HepG2 (cell line): Measurements from ENCODE around the gene DALRD3. TPM values are rescaled to one million over a fixed set of nuclear protein-coding genes. Genes with fewer than 3 reads are reported as not detected.

Experiments used
- ATAC-seq: fragments of 200-7000 bp; cut with Tn5 transposase; 3 replicates; pipeline ENCODE4 v1.9.1; 2020; ENCODE audit warnings: mild to moderate bottlenecking, moderate library complexity
- BruUV-seq: library from RNA; stranded (reverse); fragments of 400-500 nt; replicated peaks from 2 replicates; lab custom pipeline; 2021; lab: Mats Ljungman, UMichigan
- CTCF ChIA-PET: fragments of 300-600 bp; formaldehyde crosslinking; extraction: SDS; loops from one replicate; lab custom pipeline; 2021; ENCODE audit warnings: low total read pairs, inconsistent platforms, low intra/inter-chr PET ratio; lab: Yijun Ruan, JAX
- POLR2A ChIA-PET: fragments of 350-600 bp; sonication (Branson Sonifier 250); formaldehyde crosslinking; loops from one replicate; lab custom pipeline; 2020; ENCODE audit warnings: antibody characterized with exemption, inconsistent platforms; lab: Yijun Ruan, JAX
- DNase-seq: peaks from one replicate; pipeline ENCODE4 v3.0.0-alpha.2; 2015; ENCODE audit warnings: low spot score
- FAIRE-seq: peaks from 3 replicates; lab custom pipeline; 2011; peaks lifted over from hg19 to GRCh38; lab: Jason Lieb, UNC
- H2AFZ ChIP-seq: one replicate; pipeline ENCODE4 v1.6.1; 2011; ENCODE audit warnings: low read length, inconsistent platforms
- H3K27ac ChIP-seq: fragments of 300-600 bp; 3 replicates; pipeline ENCODE4 v1.8.0; 2011; ENCODE audit warnings: mixed run types, mild to moderate bottlenecking, mixed read lengths, low read length, inconsistent platforms; ENCODE audit not compliant: insufficient read depth; ENCODE audit errors: extremely low read length
- H3K27me3 ChIP-seq, 2 experiments: fragments of 200-600 bp in 1 of 2; 2 replicates in 1 of 2; 3 replicates in 1 of 2; pipeline versions ENCODE4 v1.6.0 to v1.8.0; 2011; ENCODE audit warnings: low read length in 2 of 2, mild to moderate bottlenecking in 2 of 2, moderate library complexity in 2 of 2, inconsistent platforms in 1 of 2; ENCODE audit not compliant: insufficient read depth in 2 of 2, control insufficient read depth in 1 of 2
- H3K36me3 ChIP-seq, 2 experiments: fragments of 200-600 bp in 1 of 2; replicated peaks in 1 of 2; 2 replicates in 1 of 2; 3 replicates in 1 of 2; pipeline versions ENCODE4 v1.5.1 to v1.8.0; 2011; ENCODE audit warnings: low read length in 2 of 2, inconsistent platforms in 1 of 2; ENCODE audit not compliant: insufficient read depth in 2 of 2, control insufficient read depth in 1 of 2
- H3K4me1 ChIP-seq: 2 replicates; pipeline ENCODE4 v1.5.1; 2012; ENCODE audit warnings: low read length, inconsistent platforms; ENCODE audit not compliant: insufficient read depth
- H3K4me2 ChIP-seq: 2 replicates; pipeline ENCODE4 v1.6.0; 2011; ENCODE audit warnings: low read depth, low read length, inconsistent platforms
- H3K4me3 ChIP-seq, 3 experiments: fragments of 200-600 bp in 1 of 3; sonication (generic), shearing (Covaris generic) in 1 of 3; replicated peaks in 1 of 3; 2 replicates each; pipeline ENCODE4 v1.5.1; 2011 to 2016; ENCODE audit warnings: low read length in 3 of 3, inconsistent platforms in 2 of 3, low read depth in 2 of 3, mild to moderate bottlenecking in 2 of 3, control low read depth in 1 of 3, mixed read lengths in 1 of 3; ENCODE audit not compliant: insufficient read depth in 1 of 3
- H3K79me2 ChIP-seq: one replicate; pipeline ENCODE4 v1.6.1; 2011; ENCODE audit warnings: low read length, inconsistent platforms; ENCODE audit not compliant: insufficient read depth
- H3K9ac ChIP-seq: 2 replicates; pipeline ENCODE4 v1.6.0; 2011; ENCODE audit warnings: mild to moderate bottlenecking, low read depth, low read length, inconsistent platforms; ENCODE audit not compliant: insufficient read depth
- H3K9me3 ChIP-seq: 2 replicates; pipeline ENCODE4 v1.5.1; 2012; ENCODE audit warnings: mild to moderate bottlenecking, low read length
- H4K20me1 ChIP-seq: 2 replicates; pipeline ENCODE4 v1.6.0; 2011; ENCODE audit warnings: inconsistent platforms, mild to moderate bottlenecking, low read length, moderate library complexity; ENCODE audit not compliant: insufficient read depth
- ATF3 ChIP-seq: sonication (generic); formaldehyde crosslinking; IDR thresholded peaks from 2 replicates; pipeline ENCODE4 v1.4.0; 2020; ENCODE audit warnings: missing genetic modification reagents
- CBX5 ChIP-seq: sonication (generic); formaldehyde crosslinking; IDR thresholded peaks from 2 replicates; pipeline ENCODE4 v1.4.0; 2020; ENCODE audit warnings: missing genetic modification reagents, borderline replicate concordance
- CC2D1A ChIP-seq: sonication (generic); formaldehyde crosslinking; IDR thresholded peaks from 2 replicates; pipeline ENCODE4 v1.8.1; 2023; ENCODE audit warnings: mild to moderate bottlenecking, missing genetic modification reagents
- DMAP1 ChIP-seq: IDR thresholded peaks from 2 replicates; pipeline ENCODE4 v1.6.1; 2016
- GZF1 ChIP-seq: sonication (generic); formaldehyde crosslinking; IDR thresholded peaks from 2 replicates; pipeline ENCODE4 v1.5.1; 2020; ENCODE audit warnings: mild to moderate bottlenecking, missing genetic modification reagents
- HIVEP1 ChIP-seq: sonication (generic); formaldehyde crosslinking; IDR thresholded peaks from 2 replicates; pipeline ENCODE4 v1.4.0; 2020; ENCODE audit warnings: mild to moderate bottlenecking, missing genetic modification reagents
- HNRNPL ChIP-seq: fragments of 200-400 bp; formaldehyde crosslinking; IDR thresholded peaks from 2 replicates; pipeline ENCODE4 v1.6.1; 2017; ENCODE audit warnings: mild to moderate bottlenecking, low read depth, low read length
- HOXD1 ChIP-seq: sonication (generic); formaldehyde crosslinking; IDR thresholded peaks from 2 replicates; pipeline ENCODE4 v1.5.0; 2020; ENCODE audit warnings: missing genetic modification reagents
- KDM4B ChIP-seq: sonication (generic); formaldehyde crosslinking; IDR thresholded peaks from 2 replicates; pipeline ENCODE4 v1.4.0; 2020; ENCODE audit warnings: missing genetic modification reagents
- KLF9 ChIP-seq: IDR thresholded peaks from 2 replicates; pipeline ENCODE4 v1.6.1; 2016; ENCODE audit warnings: low read depth
- LCORL ChIP-seq, 2 experiments: fragments of 450-650 bp in 1 of 2; sonication (generic) in 1 of 2; formaldehyde crosslinking in 1 of 2; IDR thresholded peaks; 2 replicates each; pipeline versions ENCODE4 v1.5.0 to v1.6.1; 2017 to 2020; ENCODE audit warnings: antibody characterized with exemption in 1 of 2, missing genetic modification reagents in 1 of 2
- MXI1 ChIP-seq: IDR thresholded peaks from 3 replicates; pipeline ENCODE4 v1.6.1; 2012; ENCODE audit warnings: low read depth, low read length, inconsistent platforms, borderline replicate concordance
- POLR2A ChIP-seq, 2 experiments: IDR thresholded peaks; 2 replicates each; pipeline ENCODE4 v1.6.1; 2011; ENCODE audit warnings: low read depth in 2 of 2, low read length in 2 of 2, mild to moderate bottlenecking in 1 of 2, moderate library complexity in 1 of 2; ENCODE audit not compliant: insufficient read depth in 1 of 2
- POLR2G ChIP-seq: fragments of 200-400 bp; formaldehyde crosslinking; IDR thresholded peaks from 2 replicates; pipeline ENCODE4 v1.6.1; 2018; ENCODE audit warnings: mild to moderate bottlenecking, low read depth, low read length, moderate library complexity
- SALL1 ChIP-seq: sonication (generic); formaldehyde crosslinking; IDR thresholded peaks from 2 replicates; pipeline ENCODE4 v1.8.0; 2022; ENCODE audit warnings: mild to moderate bottlenecking, missing genetic modification reagents
- SALL2 ChIP-seq: sonication (generic); formaldehyde crosslinking; IDR thresholded peaks from 2 replicates; pipeline ENCODE4 v1.8.1; 2023; ENCODE audit warnings: mild to moderate bottlenecking, missing genetic modification reagents, inconsistent platforms
- SPEN ChIP-seq: sonication (generic); formaldehyde crosslinking; IDR thresholded peaks from 2 replicates; pipeline ENCODE4 v1.5.1; 2020; ENCODE audit warnings: low read depth, mild to moderate bottlenecking, missing genetic modification reagents
- SRSF1 ChIP-seq: fragments of 200-400 bp; formaldehyde crosslinking; optimal IDR thresholded peaks from 2 replicates; pipeline ENCODE3; 2017; ENCODE audit warnings: mild to moderate bottlenecking, low read depth, low read length, moderate library complexity
- TEAD3 ChIP-seq: optimal IDR thresholded peaks from 2 replicates; pipeline ENCODE3; 2016; ENCODE audit warnings: borderline replicate concordance
- TOE1 ChIP-seq: sonication (generic); formaldehyde crosslinking; IDR thresholded peaks from 2 replicates; pipeline ENCODE4 v1.4.0; 2020; ENCODE audit warnings: mild to moderate bottlenecking, missing genetic modification reagents
- ZNF224 ChIP-seq: sonication (generic); formaldehyde crosslinking; IDR thresholded peaks from 2 replicates; pipeline ENCODE4 v1.5.0; 2020; ENCODE audit warnings: mild to moderate bottlenecking, missing genetic modification reagents
- ZNF44 ChIP-seq: sonication (generic); formaldehyde crosslinking; IDR thresholded peaks from 2 replicates; pipeline ENCODE4 v1.5.1; 2020; ENCODE audit warnings: mild to moderate bottlenecking, missing genetic modification reagents
- ZNF460 ChIP-seq: sonication (generic); formaldehyde crosslinking; IDR thresholded peaks from 2 replicates; pipeline ENCODE4 v1.5.1; 2020; ENCODE audit warnings: missing genetic modification reagents, mild to moderate bottlenecking, borderline replicate concordance
- ZNF766 ChIP-seq: sonication (generic); formaldehyde crosslinking; IDR thresholded peaks from 2 replicates; pipeline ENCODE4 v1.5.0; 2020; ENCODE audit warnings: missing genetic modification reagents, borderline replicate concordance
- ZSCAN21 ChIP-seq: sonication (generic); formaldehyde crosslinking; IDR thresholded peaks from 2 replicates; pipeline ENCODE4 v1.8.0; 2022; ENCODE audit warnings: mild to moderate bottlenecking, missing genetic modification reagents, moderate library complexity, borderline replicate concordance
- ZSCAN30 ChIP-seq: sonication (generic); formaldehyde crosslinking; IDR thresholded peaks from 2 replicates; pipeline ENCODE4 v1.5.0; 2020; ENCODE audit warnings: mild to moderate bottlenecking, missing genetic modification reagents
- WGBS: methylation state at CpG from one replicate; pipeline ENCODE4 v1.1.6; 2017; ENCODE audit warnings: low lambda C conversion rate; 5-methylcytosine and 5-hydroxymethylcytosine counted together
- in situ Hi-C: cut with HindIII; loops from 2 replicates; pipeline ENCODE4 v1.10.0; 2017; ENCODE audit warnings: low pct_unique_long_range_greater_than_20kb; ENCODE audit not compliant: extremely low pct_ligation_motif_present
- intact Hi-C: fragments of 100-400 bp; cut with micrococcal nuclease; formaldehyde crosslinking; loops from one replicate; pipeline ENCODE4 v1.10.0; 2022; ENCODE audit not compliant: unreplicated experiment
- polyA plus RNA-seq, 8 experiments: library from polyadenylated mRNA; depleted of rRNA in 3 of 8; stranded (reverse) in 7 of 8; unstranded in 1 of 8; fragments of >200 nt; fragmentation: Illumina TruSeq in 4 of 8; extraction: Trizol in 4 of 8; gene quantifications; 2 replicates each; pipeline versions ENCODE4 v1.2.1 to v1.2.3, GENCODE V29; 2011 to 2016; ENCODE audit warnings: low read depth in 4 of 8, missing spikeins in 1 of 8, mixed read lengths in 1 of 8; ENCODE audit not compliant: insufficient read depth in 1 of 8
- total RNA-seq, 5 experiments: library from RNA; depleted of rRNA; stranded (reverse); fragments of >200 nt; fragmentation: Illumina TruSeq; extraction: Trizol; gene quantifications; 2 replicates each; pipeline ENCODE4 v1.2.3, GENCODE V29; 2016; ENCODE audit warnings: low read depth in 1 of 5
- TF ChIP-seq, protein P1 (sequence below): IDR thresholded peaks from 2 replicates; pipeline ENCODE4 v1.6.1; 2012; ENCODE audit warnings: inconsistent platforms
- TF ChIP-seq, protein P2 (sequence below): sonication (generic); formaldehyde crosslinking; IDR thresholded peaks from 2 replicates; pipeline ENCODE4 v1.4.0; 2020; ENCODE audit warnings: mild to moderate bottlenecking, missing genetic modification reagents

Gene DALRD3
- total and polyA plus RNA-seq, 2 of the 13 experiments (the other 11 are each of a cell fraction or from before 2014, with no cell fraction given), result 19.9 to 36.5 TPM

DNA sequence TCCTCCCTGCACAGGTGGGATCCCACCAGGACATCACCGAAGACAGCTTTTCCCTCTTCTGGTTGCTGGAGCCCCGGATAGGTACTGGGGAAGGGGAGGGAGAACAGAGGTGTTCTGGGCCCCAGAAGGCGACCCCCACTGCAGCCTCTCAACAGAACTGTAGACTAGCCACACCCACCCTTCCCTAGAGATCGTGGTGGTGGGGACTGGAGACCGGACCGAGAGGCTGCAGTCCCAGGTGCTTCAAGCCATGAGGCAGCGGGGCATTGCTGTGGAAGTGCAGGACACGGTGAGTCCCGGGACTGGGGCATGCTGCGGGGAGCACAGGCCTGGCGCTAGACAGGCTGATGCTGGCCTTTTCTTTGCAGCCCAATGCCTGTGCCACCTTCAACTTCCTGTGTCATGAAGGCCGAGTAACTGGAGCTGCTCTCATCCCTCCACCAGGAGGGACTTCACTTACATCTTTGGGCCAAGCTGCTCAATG, 4.3 kb upstream of the DALRD3 start:
- Histone ChIP-seq H3K36me3 (peaks cover 16 to 30% of the 10 kb centered on the region in 2 experiments), H3K9ac (peak overlapping the region; percentile 99), H3K4me3 (peak overlapping the region; percentile 80 to 96 (median 89)), H3K79me2 (peaks cover 27% of the 10 kb centered on the region), H3K27me3 (no peaks in the 10 kb centered on the region; a peak in 1 of 5 replicates), H3K27ac (peak overlapping the region; percentile 99), H4K20me1 (no peaks in the 10 kb centered on the region), H3K4me2 (peak overlapping the region; percentile 89), H2AFZ (no peak overlapping the region), H3K4me1 (peaks cover 50% of the 10 kb centered on the region), H3K9me3 (no peaks in the 10 kb centered on the region)
- FAIRE-seq (no peak), DNase-seq (peak; percentile 39), ATAC-seq (no peak)
- in situ Hi-C loops, result no loop called here
- no TSS peak for BruUV-seq
- 0% methylated on average over 2 of the region's 12 CpGs for WGBS
- intact Hi-C loops, result loop anchor here (5.0 kb wide), 1 partner anchor 70 kb away; the partner anchor contains the start of gene QRICH1
- POLR2A ChIA-PET, result interaction anchor here (0.9 to 11.1 kb wide), 9 partner anchors 13 to 549 kb away, joined by 3 to 280 read pairs (median 12); partner anchors contain the start of genes LAMB2, QARS1, QRICH1 and RHOA
- CTCF ChIA-PET, result no interaction called here
- TF ChIP-seq CBX5 (no peak), ATF3 (CRISPR knock-in tag) (no peak), SALL1 (CRISPR knock-in tag) (no peak), HOXD1 (CRISPR knock-in tag) (no peak), DMAP1 (CRISPR knock-in tag) (no peak), ZNF44 (no peak), ZSCAN30 (CRISPR knock-in tag) (peak; percentile 6; the same call in 1 of the 2 replicates), POLR2A (IDR thresholded peaks at IDR 0.05; ENCODE audit: insufficient read depth in 1 of 2, low read depth in 2 of 2, low read length in 2 of 2) (peak in 1 of 2 experiments; percentile 46; a peak in 1 of 4 replicates), TEAD3 (CRISPR knock-in tag) (peak; percentile 33), LCORL (IDR thresholded peaks at IDR 0.05) (no peak), LCORL (CRISPR knock-in tag; IDR thresholded peaks at IDR 0.05) (no peak), SRSF1 (no peak), ZSCAN21 (no peak), KDM4B (CRISPR knock-in tag) (no peak), SPEN (CRISPR knock-in tag) (no peak), POLR2G (peak; percentile 61), KLF9 (CRISPR knock-in tag) (0 out of 2 replicates have a peak, but pooled peaks have one; percentile 21), HNRNPL (0 out of 2 replicates have a peak, but pooled peaks have one; percentile 26), ZNF224 (no peak), CC2D1A (CRISPR knock-in tag) (no peak), TOE1 (no peak), ZNF460 (CRISPR knock-in tag) (no peak), ZNF766 (CRISPR knock-in tag) (no peak), HIVEP1 (CRISPR knock-in tag) (no peak), MXI1 (0 out of 3 replicates have a peak, but pooled peaks have one; percentile 2), GZF1 (CRISPR knock-in tag) (0 out of 2 replicates have a peak, but pooled peaks have one; percentile 30), SALL2 (CRISPR knock-in tag) (0 out of 2 replicates have a peak, but pooled peaks have one; percentile 17)
- TF ChIP-seq, protein P1, sequence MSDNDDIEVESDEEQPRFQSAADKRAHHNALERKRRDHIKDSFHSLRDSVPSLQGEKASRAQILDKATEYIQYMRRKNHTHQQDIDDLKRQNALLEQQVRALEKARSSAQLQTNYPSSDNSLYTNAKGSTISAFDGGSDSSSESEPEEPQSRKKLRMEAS, result peak; percentile 20; the same call in 1 of the 2 replicates
- TF ChIP-seq, protein P2, sequence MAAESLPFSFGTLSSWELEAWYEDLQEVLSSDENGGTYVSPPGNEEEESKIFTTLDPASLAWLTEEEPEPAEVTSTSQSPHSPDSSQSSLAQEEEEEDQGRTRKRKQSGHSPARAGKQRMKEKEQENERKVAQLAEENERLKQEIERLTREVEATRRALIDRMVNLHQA, result no peak
